UCSD-AML1 (cell line): ENCODE data around the gene EFNA4.

Experiments
- DNase-seq: peaks from one replicate; lab custom pipeline; 2025; ENCODE audit not compliant: unreplicated experiment; lab: John Stamatoyannopoulos, UW

Gene EFNA4, protein sequence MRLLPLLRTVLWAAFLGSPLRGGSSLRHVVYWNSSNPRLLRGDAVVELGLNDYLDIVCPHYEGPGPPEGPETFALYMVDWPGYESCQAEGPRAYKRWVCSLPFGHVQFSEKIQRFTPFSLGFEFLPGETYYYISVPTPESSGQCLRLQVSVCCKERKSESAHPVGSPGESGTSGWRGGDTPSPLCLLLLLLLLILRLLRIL

GRCh38 chr1:155063550-155064110 lies at the start of gene EFNA4:
Gene EFNA4, plus strand, starts transcription at chr1:155063740. Its CDS starts 84 bp downstream, at chr1:155063824.
- DNase-seq: peak; percentile 81

DNA sequence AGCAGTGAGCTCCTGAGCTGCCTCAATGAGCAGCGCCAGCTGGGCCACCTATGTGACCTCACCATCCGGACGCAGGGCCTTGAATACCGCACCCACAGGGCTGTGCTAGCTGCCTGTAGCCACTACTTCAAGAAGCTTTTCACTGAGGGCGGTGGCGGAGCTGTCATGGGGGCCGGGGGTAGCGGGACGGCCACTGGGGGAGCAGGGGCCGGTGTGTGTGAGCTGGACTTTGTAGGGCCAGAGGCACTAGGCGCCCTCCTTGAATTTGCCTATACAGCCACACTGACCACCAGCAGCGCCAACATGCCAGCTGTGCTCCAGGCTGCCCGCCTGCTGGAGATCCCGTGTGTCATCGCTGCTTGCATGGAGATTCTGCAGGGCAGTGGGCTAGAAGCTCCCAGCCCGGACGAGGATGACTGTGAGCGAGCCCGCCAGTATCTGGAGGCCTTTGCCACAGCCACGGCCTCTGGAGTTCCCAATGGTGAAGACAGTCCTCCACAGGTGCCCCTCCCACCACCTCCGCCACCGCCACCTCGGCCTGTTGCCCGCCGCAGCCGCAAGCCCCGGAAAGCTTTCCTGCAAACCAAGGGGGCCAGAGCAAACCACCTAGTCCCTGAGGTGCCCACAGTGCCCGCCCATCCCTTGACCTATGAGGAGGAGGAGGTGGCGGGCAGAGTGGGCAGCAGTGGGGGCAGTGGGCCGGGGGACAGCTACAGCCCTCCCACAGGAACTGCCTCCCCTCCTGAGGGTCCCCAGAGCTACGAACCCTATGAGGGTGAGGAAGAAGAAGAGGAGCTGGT lies 48.6 kb upstream of the EFNA4 start:
- DNase-seq: no peak

- no peak for DNase-seq
These were observed 47.9 kb upstream of the EFNA4 start for GRCh38 chr1:155015527-155016230.

- DNase-seq: no peak
These were observed 47.2 kb upstream of the EFNA4 start for GRCh38 chr1:155016231-155016831.

DNA sequence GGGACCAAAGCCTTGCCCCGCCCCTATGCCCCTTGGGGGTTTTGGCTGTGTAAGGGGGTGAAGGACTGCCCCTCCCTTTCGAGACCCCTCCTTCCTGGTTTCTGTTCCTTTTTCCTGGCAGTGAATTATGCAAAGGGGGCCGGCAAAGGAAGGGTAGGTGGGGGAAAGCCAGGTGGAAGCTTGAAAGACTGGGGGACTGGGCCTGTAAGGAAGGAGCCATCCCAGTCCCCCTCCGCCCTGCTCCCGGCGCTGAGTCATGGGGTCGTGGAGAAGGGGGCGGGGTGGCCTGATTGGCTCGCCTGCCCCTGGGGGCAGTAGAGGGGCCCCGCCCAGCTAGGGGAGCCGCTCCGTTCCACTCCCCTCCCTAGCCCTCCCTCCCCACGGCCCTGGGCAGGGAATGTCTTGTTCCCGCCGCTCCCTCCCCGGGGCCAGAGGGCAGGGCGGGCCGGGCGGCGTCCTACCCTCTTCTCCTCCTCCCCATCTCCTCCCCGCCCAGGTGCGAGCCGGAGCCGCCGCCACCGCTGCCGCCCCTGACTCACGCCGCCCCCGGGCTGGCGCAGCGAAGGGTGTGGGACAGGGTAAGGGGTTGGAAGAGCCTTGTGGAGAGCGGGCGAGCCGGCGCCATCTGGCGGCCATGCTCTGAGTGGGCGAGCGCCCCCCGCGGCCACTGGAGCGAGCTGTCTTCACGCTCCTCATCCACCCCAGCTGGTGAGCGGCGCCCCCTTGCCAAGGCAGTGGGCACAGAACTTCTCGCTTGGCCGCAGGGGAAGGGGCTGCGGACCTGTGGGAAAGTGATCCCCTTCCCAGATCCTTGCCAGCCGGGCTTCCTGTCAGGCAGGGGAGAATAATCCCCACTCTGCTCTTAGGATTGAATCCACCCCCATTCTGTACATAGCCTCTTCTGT lies 46.2 kb upstream of the EFNA4 start:
- DNase-seq: peak; percentile 90

- DNase-seq: no peak
These were observed 45.6 kb upstream of the EFNA4 start for GRCh38 chr1:155017946-155018316.

- DNase-seq: no peak
These were observed 44.8 kb upstream of the EFNA4 start for GRCh38 chr1:155018617-155019348.

- DNase-seq: no peak
These were observed 43.9 kb upstream of the EFNA4 start for GRCh38 chr1:155019377-155020245.

DNA sequence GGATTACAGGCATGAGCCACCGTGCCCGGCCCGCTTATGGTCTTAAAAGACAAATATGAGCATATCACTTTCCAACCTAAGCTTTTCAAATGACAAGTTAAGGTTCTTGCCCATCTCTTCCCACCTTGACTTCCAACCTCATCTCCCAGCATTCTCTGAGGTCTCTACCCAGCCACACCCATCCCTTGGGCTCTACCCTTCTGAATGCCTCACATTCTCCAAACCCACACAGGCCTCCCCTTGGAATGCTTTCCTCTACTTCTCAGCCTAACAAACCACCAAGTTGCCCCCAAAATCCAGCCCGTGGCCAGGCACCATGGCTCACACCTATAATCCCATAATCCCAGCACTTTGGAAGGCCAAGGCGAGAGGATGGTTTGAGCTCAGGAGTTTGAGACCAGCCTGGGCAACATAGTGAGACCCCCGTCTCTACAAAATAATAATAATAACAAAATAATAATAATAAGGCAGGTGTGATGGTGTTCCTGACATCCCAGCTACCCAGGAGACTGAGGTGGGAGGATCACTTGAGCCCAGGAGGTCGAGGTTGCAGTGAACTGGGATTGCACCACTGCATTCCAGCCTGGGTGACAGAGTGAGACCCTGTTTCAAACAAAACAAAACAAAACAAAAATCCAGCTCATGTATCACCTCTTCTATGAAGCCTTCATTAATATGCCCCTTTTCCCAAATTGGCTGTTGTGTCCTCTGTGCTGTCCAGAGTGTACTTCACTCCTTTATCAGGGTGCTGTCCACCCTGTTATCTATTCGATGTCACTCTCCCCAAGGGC lies 41.2 kb upstream of the EFNA4 start:
- no peak for DNase-seq

DNA sequence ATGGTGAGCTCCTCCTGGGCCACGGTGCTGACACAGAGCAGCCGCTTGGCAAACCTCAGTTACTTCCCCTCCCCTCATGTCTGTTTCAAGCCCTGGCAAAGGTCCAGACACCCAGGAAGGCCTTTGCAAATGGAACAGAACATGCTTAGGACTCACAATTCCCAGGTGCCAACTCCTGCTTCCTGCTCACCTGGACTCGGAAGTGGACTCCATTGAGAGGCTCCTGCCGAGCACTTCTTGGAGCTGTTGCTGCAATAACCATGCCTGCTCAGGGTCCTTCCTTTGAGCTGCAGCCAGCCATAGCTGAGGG lies 40.7 kb upstream of the EFNA4 start:
- no peak for DNase-seq

GRCh38 chr1:155023627-155024026 lies 39.9 kb upstream of the EFNA4 start:
- DNase-seq: no peak

DNA sequence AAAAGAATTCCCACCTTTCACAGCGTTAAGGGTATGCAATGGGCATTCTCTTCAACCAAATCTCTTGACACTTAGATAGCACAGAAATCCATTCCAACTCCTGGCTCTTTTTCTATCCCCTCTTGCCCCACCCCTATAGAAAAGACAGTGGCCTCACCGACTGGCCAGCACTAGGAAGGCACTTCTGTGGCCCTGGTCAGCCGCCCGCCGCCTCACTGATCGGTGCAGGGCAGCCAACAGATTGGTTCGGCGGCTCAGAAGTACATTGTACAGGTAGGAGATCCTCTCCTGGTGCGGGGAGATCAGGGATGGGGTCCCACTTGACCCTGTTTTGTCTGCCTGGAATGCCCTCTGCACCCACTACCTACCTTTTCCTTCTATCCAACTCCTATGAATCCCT lies 39.2 kb upstream of the EFNA4 start:
- no peak for DNase-seq

GRCh38 chr1:155026154-155026553 lies 37.4 kb upstream of the EFNA4 start:
- DNase-seq: no peak

- DNase-seq: no peak
These were observed 37.0 kb upstream of the EFNA4 start for GRCh38 chr1:155026588-155026987.

- DNase-seq: no peak
These were observed 33.9 kb upstream of the EFNA4 start for GRCh38 chr1:155029513-155030242.

DNA sequence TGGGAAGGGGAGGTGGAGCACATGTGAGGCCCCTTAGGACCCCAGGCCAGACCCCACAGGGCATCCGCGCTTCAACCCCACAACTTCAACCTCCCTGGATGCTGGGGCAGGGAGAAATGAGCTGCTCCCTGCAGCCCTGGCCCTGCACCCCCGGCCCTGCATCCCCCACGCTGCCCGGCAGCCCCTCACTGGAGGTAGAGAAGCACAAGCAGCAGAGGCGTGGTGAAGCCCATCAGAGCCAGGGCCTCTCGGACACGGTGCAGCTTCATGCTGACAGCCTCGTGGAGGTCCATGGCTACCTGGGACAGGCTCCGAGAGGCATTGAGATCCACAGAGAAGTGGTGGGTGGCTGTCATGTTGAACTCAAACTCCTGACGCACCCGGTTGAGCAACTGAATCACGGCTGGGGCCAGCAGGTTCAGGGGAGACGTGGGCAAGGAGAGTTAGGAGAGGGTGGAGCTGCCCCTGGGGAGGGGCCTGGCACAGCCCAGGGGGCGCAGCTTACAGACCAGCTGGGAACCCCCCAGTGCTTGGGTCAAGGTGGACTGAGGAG lies 33.2 kb upstream of the EFNA4 start:
- DNase-seq: no peak

GRCh38 chr1:155030899-155031298 lies 32.6 kb upstream of the EFNA4 start:
- no peak for DNase-seq
